Tibial nerve (tissue), 4 donors: ENCODE data around the gene C1orf159. TPM values are rescaled to one million over a fixed set of nuclear protein-coding genes. Genes with fewer than 3 reads are reported as not detected.
"Not testable (repeated sequence)": the region's sequence is repeated elsewhere in the genome, so short reads cannot be mapped to it uniquely, and the experiment has no call there.

Experiments used
- DNase-seq, 2 donors: peaks; one replicate each; pipeline ENCODE4 v3.0.0-alpha.2; 2019; ENCODE audit warnings: low spot score in 2 of 2
- H3K27ac ChIP-seq, 4 donors: fragments of 200-600 bp; sonication (generic) in 3 of 4; one replicate each; pipeline ENCODE4 v1.5.1; 2017 to 2019; ENCODE audit warnings: mild to moderate bottlenecking in 1 of 4
- H3K27me3 ChIP-seq, 2 donors: fragments of 200-600 bp; sonication (generic) in 1 of 2; one replicate each; pipeline versions ENCODE4 v1.5.1 to v1.6.0; 2017 to 2019
- H3K36me3 ChIP-seq, 3 donors: fragments of 200-600 bp; sonication (generic); one replicate each; pipeline ENCODE4 v1.5.1; 2018 to 2019
- H3K4me1 ChIP-seq, 4 donors: fragments of 200-600 bp; sonication (generic) in 3 of 4; one replicate each; pipeline ENCODE4 v1.5.1; 2017 to 2019
- H3K4me3 ChIP-seq, 4 donors: fragments of 200-600 bp; sonication (generic) in 3 of 4; one replicate each; pipeline ENCODE4 v1.5.1; 2017 to 2019; ENCODE audit warnings: mild to moderate bottlenecking in 1 of 4, moderate library complexity in 1 of 4
- H3K9me3 ChIP-seq, 4 donors: fragments of 200-600 bp; sonication (generic) in 3 of 4; one replicate each; pipeline ENCODE4 v1.5.1; 2017 to 2019
- EP300 ChIP-seq, 2 donors: sonication (generic); formaldehyde crosslinking; IDR thresholded peaks; one replicate each; pipeline ENCODE4 v1.6.1; 2017; ENCODE audit warnings: antibody characterized with exemption in 2 of 2, mild to moderate bottlenecking in 1 of 2
- POLR2A ChIP-seq, 2 donors: fragments of 450-650 bp; IDR thresholded peaks; one replicate each; pipeline ENCODE4 v1.6.1; 2017; ENCODE audit warnings: antibody characterized with exemption in 2 of 2, mild to moderate bottlenecking in 2 of 2, moderate library complexity in 2 of 2
- WGBS, 2 donors: methylation state at CpG; one replicate each; pipeline ENCODE4 v1.1.5; 2018; 5-methylcytosine and 5-hydroxymethylcytosine counted together
- total RNA-seq, 4 donors: library from RNA; depleted of rRNA; stranded (reverse); fragments of >200 nt; gene quantifications; one replicate each; pipeline ENCODE4 v1.1.0, GENCODE V29; 2016
- TF ChIP-seq, protein P1 (sequence below), 5 experiments: fragments of 200-600 bp in 3 of 5; fragments of 450-650 bp in 2 of 5; sonication (generic) in 3 of 5; IDR thresholded peaks; one replicate each; pipeline ENCODE4 v1.5.1; 2016 to 2019; ENCODE audit warnings: antibody characterized with exemption in 5 of 5, mild to moderate bottlenecking in 3 of 5, moderate library complexity in 2 of 5

C1orf159 gene
- total RNA-seq, 4 donors from 2014 or later: 18.4 to 29.4 (median 23.1) TPM

DNA sequence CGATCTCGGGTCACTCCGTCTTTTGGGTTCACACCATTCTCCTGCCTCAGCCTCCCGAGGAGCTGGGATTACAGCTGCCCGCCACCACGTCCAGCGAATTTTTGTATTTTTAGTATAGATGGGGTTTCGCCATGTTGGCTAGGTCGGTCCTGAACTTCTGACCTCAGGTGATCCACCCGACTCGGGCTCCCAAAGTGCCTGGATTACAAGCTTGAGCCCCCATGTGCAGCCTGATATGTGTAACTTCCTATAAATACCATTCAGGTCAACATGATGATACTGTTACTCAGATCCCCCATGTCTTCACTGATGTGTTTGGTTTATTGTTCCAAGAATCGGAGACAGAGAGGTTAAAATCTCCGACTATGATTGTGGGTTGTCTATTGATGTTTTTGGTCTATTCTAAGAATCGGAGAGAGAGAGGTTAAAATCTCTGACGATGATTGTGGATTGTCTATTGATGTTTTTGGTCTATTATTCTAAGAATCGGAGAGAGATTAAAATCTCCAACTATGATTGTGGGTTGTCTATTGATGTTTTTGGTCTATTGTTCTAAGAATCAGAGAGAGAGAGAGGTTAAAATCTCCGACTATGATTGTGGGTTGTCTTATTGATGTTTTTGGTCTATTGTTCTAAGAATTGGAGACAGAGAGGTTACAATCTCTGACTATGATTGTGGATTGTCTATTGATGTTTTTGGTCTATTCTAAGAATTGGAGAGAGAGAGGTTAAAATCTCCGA, 17.0 kb downstream of the C1orf159 start:
- no peak overlapping the region for H3K4me3 ChIP-seq
- no peak for DNase-seq
- no peaks in the 10 kb centered on the region for H3K9me3 ChIP-seq
- peaks cover 0 to 5% of the 10 kb centered on the region in 2 donors for H3K27me3 ChIP-seq
- no peaks in the 10 kb centered on the region for H3K36me3 ChIP-seq
- H3K4me1 ChIP-seq: no peaks in the 10 kb centered on the region
- TF ChIP-seq EP300 (IDR thresholded peaks at IDR 0.05) (no peak), POLR2A (IDR thresholded peaks at IDR 0.05) (no peak)
- TF ChIP-seq, protein P1, sequence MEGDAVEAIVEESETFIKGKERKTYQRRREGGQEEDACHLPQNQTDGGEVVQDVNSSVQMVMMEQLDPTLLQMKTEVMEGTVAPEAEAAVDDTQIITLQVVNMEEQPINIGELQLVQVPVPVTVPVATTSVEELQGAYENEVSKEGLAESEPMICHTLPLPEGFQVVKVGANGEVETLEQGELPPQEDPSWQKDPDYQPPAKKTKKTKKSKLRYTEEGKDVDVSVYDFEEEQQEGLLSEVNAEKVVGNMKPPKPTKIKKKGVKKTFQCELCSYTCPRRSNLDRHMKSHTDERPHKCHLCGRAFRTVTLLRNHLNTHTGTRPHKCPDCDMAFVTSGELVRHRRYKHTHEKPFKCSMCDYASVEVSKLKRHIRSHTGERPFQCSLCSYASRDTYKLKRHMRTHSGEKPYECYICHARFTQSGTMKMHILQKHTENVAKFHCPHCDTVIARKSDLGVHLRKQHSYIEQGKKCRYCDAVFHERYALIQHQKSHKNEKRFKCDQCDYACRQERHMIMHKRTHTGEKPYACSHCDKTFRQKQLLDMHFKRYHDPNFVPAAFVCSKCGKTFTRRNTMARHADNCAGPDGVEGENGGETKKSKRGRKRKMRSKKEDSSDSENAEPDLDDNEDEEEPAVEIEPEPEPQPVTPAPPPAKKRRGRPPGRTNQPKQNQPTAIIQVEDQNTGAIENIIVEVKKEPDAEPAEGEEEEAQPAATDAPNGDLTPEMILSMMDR (IDR thresholded peaks at IDR 0.05): no peak
- WGBS, 2 donors: 74 to 85% methylated on average over 18 of the region's 18 CpGs
- no peak overlapping the region for H3K27ac ChIP-seq

DNA sequence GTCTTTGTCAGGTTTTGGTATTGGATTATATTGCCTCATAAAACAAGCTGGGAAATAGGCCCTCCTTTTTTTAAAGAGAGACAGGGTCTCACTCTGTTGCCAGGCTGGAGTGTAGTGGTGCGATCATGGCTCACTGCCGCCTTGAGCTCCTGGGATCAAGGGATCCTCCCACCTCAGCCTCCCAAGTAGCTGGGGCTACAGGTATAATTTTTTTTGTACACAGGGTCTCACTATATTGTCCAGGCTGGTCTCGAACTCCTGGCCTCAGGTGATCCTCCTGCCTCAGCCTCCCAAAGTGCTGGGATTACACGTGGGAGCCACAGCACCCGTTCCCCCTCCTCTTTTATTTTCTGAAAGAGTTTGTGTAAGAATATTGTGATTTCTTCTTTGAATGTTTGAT, 19.8 kb downstream of the C1orf159 start:
- H3K27ac ChIP-seq, H3K9me3 ChIP-seq, H3K27me3 ChIP-seq, DNase-seq, H3K4me1 ChIP-seq, H3K4me3 ChIP-seq, H3K36me3 ChIP-seq: not testable (repeated sequence)
- 90 to 98% methylated on average over 5 of the region's 5 CpGs for WGBS, 2 donors

DNA sequence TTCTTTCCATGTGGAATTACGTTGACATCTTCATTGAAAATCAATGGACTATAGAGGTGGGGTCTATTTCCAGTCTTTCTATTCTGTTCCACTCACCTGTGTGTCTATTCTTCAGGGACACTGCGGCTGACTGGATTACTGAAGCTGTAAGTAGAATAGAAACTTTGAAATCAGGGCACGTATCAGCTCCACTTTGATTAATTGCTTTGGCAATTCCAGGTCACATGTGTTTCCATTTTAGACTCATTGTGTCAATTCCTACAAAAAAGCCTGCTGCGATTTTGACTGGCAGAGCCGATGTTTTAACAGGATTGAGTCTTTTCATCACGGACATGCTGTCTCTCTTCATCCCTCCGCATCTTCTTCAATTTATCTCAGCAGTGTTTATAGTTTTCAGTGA, 20.9 kb downstream of the C1orf159 start:
- H3K4me1 ChIP-seq: no peaks in the 10 kb centered on the region
- H3K4me3 ChIP-seq: no peak overlapping the region
- no peak overlapping the region for H3K27ac ChIP-seq
- no peaks in the 10 kb centered on the region for H3K9me3 ChIP-seq
- H3K36me3 ChIP-seq: peaks cover 0 to 14% (median 0%) of the 10 kb centered on the region in 3 donors
- TF ChIP-seq POLR2A (IDR thresholded peaks at IDR 0.05): no peak
- TF ChIP-seq, protein P1 (IDR thresholded peaks at IDR 0.05): no peak
- TF ChIP-seq EP300 (IDR thresholded peaks at IDR 0.05): no peak
- H3K27me3 ChIP-seq: peaks cover 0 to 5% of the 10 kb centered on the region in 2 donors
- no peak for DNase-seq
- 86 to 91% methylated on average over 7 of the region's 7 CpGs for WGBS, 2 donors

DNA sequence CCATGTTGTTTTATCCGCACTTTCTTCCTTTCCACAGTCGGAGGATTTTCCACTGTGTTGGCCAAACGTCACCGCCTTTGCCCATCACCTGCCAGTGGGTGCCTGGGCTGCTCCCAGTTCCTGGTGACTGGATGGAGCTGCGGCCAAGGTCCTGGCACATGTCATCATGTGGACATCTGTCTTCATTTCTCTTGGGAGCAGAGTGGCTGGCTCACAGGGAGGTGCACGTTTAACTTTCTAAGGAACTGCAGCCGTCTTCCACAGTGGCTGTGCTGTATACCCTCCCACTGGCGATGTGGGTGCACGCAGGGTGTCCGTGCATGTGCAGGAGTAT, 22.3 kb downstream of the C1orf159 start:
- H3K27me3 ChIP-seq: peaks cover 0 to 4% of the 10 kb centered on the region in 2 donors
- H3K4me1 ChIP-seq: no peaks in the 10 kb centered on the region
- WGBS, 2 donors: 84 to 88% methylated on average over 10 of the region's 10 CpGs
- no peaks in the 10 kb centered on the region for H3K9me3 ChIP-seq
- H3K4me3 ChIP-seq: no peak overlapping the region
- DNase-seq: no peak
- peaks cover 0 to 27% (median 0%) of the 10 kb centered on the region in 3 donors for H3K36me3 ChIP-seq
- H3K27ac ChIP-seq: no peak overlapping the region
- TF ChIP-seq, protein P1 (IDR thresholded peaks at IDR 0.05): no peak
- TF ChIP-seq POLR2A (IDR thresholded peaks at IDR 0.05) (no peak), EP300 (IDR thresholded peaks at IDR 0.05) (no peak)

DNA sequence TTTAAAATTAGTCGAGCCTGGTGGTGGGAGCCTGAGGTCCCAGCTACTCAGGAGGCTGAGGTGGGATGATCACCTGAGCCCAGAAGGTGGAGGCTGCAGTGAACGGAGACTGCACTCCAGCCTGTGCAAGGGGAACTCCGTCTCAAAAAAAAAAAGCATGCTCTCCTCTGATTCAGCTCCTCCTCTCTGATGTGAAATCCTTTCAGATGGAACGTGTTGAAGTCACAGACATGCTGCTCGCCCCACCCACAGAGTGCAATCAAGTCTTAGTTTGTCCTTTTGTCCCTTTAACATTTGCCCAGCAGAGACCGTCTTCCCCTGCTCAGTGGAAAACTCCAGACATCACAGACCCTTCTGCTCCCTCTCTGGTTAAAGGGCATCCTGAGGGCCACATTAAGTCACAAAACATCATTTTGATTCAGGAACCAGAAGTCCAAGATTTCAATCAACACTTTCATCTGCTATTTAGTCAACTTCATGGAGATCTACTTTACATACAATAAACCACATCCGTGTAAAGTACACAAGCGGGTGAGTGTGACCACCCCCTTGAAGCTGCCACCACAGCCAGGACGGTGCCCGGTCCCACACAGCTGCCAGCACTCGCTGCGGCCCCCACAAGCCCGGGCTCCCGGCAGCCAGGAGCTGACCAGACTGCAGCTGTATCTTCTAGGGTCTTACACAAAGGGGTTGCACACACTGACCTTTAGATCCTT, 22.8 kb downstream of the C1orf159 start:
- Histone ChIP-seq H3K4me1 (no peaks in the 10 kb centered on the region), H3K9me3 (no peaks in the 10 kb centered on the region), H3K27me3 (no peaks in the 10 kb centered on the region), H3K27ac (no peak overlapping the region), H3K4me3 (no peak overlapping the region), H3K36me3 (peaks cover 0 to 27% (median 0%) of the 10 kb centered on the region in 3 donors)
- DNase-seq: no peak
- 72 to 80% methylated on average over 14 of the region's 14 CpGs for WGBS, 2 donors
- no peak for TF ChIP-seq EP300 (IDR thresholded peaks at IDR 0.05)
- TF ChIP-seq, protein P1 (IDR thresholded peaks at IDR 0.05): no peak
- TF ChIP-seq POLR2A (IDR thresholded peaks at IDR 0.05): no peak
